Epithelial cell of proximal tubule (primary cell): ENCODE data around the gene RPL19. TPM values are rescaled to one million over a fixed set of nuclear protein-coding genes. Genes with fewer than 3 reads are reported as not detected.

Experiments
- DNase-seq: peaks from one replicate; pipeline ENCODE4 v3.0.0-alpha.2; 2011; ENCODE audit warnings: low read depth
- H3K4me3 ChIP-seq: 2 replicates; pipeline ENCODE4 v1.5.1; 2011; ENCODE audit warnings: low read depth, mild to moderate bottlenecking, low read length
- total RNA-seq: library from RNA; depleted of rRNA; stranded (reverse); fragments of >200 nt; gene quantifications from 2 replicates; pipeline ENCODE4 v1.2.3, GENCODE V29; 2015
- TF ChIP-seq, protein P1 (sequence below): conservative IDR thresholded peaks from 2 replicates; pipeline ENCODE4 v1.5.1; 2012; ENCODE audit warnings: low read depth, mild to moderate bottlenecking, low read length

RPL19 gene
- total RNA-seq, 1 donor from 2014 or later, result 2,474 TPM

- no peak for DNase-seq
- TF ChIP-seq, protein P1, sequence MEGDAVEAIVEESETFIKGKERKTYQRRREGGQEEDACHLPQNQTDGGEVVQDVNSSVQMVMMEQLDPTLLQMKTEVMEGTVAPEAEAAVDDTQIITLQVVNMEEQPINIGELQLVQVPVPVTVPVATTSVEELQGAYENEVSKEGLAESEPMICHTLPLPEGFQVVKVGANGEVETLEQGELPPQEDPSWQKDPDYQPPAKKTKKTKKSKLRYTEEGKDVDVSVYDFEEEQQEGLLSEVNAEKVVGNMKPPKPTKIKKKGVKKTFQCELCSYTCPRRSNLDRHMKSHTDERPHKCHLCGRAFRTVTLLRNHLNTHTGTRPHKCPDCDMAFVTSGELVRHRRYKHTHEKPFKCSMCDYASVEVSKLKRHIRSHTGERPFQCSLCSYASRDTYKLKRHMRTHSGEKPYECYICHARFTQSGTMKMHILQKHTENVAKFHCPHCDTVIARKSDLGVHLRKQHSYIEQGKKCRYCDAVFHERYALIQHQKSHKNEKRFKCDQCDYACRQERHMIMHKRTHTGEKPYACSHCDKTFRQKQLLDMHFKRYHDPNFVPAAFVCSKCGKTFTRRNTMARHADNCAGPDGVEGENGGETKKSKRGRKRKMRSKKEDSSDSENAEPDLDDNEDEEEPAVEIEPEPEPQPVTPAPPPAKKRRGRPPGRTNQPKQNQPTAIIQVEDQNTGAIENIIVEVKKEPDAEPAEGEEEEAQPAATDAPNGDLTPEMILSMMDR, result no peak
- H3K4me3 ChIP-seq, result no peak overlapping the region
Observed at GRCh38 chr17:39227364-39227919, 27.4 kb downstream of the RPL19 start.

DNA sequence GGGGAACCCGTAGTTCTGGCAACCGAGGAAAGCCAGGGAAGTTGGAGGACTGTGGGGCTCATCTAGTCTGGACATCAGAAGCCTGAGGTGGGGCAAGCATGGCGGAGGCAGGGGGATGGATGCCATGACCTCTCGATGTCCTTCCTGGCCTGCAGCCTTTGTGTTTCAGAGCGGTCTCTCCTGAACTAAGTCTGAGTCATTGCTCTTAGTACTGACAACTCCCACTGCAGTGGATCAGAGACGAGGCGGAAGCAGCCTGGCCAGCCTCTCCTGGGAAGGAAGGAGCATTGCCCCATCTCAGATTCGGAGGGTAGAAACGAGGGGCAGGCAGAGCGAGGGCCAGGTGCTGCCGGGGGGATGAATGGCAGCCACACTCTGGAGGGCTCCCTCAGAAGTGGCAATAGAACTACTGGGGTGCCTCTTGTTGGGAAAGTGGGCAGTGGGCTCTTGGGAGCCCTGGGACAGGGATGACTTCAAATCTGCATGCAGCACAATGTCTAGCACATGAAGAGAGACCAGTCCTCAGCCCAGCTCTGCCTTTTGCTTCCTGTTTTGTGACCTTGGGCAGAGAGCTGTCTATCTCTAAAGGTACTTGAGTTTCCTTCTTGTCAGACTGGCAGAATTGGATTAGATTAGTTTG lies 29.3 kb downstream of the RPL19 start:
- no peak overlapping the region for H3K4me3 ChIP-seq
- TF ChIP-seq, protein P1, result no peak
- no peak for DNase-seq

GRCh38 chr17:39230361-39230760 lies 30.3 kb downstream of the RPL19 start:
- H3K4me3 ChIP-seq, result no peak overlapping the region
- TF ChIP-seq, protein P1, result no peak
- no peak for DNase-seq

DNA sequence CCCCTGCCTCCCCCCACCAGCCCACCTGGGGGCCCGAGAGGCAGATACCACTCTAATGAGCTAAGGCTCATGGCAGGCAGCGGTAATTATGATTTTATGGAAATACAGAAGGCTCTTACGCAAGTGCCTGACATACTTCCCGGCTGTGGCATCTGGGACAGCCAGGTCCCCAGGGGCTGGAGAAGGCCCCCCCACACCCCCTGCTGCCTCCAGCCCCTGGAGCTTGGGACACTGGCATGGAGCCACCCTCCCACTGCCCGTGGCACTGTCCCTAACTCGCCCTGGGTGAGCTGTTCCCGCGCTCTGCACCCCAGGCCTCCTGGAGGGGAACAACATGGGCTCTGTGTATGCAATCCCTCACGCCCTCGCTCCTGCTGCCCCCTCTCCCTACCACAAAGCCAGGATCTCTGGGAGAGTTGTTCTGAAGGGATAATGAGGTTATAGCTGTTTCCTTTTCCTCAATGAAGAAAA lies 31.0 kb downstream of the RPL19 start:
- H3K4me3 ChIP-seq, result no peak overlapping the region
- no peak for DNase-seq
- TF ChIP-seq, protein P1, result no peak

DNA sequence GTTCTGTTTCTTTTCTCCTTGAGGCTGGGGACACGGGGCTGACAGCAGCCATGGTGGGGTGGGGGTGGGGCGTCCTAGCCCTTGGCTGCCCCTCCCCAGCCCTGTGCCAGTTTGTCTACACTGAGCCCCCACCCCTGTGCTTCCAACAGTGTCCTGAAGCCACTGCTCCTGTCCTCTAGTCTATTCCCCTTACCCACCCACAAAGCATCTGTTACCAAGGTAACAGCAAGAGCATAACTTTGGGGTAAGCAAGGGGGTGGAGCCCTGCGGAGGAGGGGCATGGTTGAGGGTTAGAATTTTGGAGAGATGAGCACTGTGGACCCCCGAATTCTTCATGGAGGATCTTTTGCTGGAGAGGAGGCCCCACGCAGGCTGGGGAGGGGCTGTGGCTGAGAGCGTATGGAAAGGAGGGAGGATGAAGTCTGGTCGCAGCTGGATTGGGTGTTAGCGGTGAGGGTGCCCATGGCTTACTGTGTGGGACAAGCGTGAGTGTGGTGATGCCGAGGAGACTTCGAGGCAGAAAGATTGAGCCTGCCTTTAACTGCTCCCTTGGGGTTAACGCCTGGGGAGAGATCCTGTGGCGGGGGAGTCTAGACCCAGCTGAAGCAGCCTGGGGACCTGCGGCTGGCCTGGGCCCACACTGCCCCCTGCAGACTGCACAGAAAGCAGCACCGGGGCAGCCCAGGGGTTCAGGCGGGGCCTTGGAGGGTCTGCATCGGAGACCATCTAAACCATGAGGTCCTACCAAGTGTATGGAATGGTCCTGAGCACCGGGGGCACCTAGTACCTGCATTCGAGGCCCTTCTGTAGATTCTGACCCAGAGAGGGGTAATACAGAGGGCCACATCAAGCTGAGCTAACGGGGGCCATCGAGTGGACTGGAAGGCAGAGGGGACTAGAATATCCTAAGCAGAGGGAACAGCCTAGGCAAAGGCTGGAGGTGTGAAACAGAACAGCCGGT lies 31.8 kb downstream of the RPL19 start:
- TF ChIP-seq, protein P1, result peak; percentile 70
- DNase-seq, result no peak
- no peak overlapping the region for H3K4me3 ChIP-seq

GRCh38 chr17:39235555-39236449 lies 35.7 kb downstream of the RPL19 start:
- TF ChIP-seq, protein P1, result peak; percentile 88
- DNase-seq, result no peak
- H3K4me3 ChIP-seq, result no peak overlapping the region
